Skin of body (tissue), 2 donors: ENCODE results near the gene SRRM2. TPM values are rescaled to one million over a fixed set of nuclear protein-coding genes. Genes with fewer than 3 reads are reported as not detected.

Experiments used
- DNase-seq: peaks from one replicate; lab custom pipeline; 2025; lab: John Stamatoyannopoulos, UW
- total RNA-seq: library from RNA; depleted of rRNA; stranded (reverse); fragments of >200 nt; gene quantifications from one replicate; pipeline ENCODE4 v1.2.3, GENCODE V29; 2014

SRRM2 gene
- total RNA-seq = 234 TPM

GRCh38 chr16:2752035-2752849 lies at the start of gene SRRM2:
TSS of gene SRRM2 (plus strand) at chr16:2752638. CDS start at chr16:2756365, 3,727 bp downstream.
- DNase-seq = peak; percentile 98

- no peak for DNase-seq
Observed at GRCh38 chr16:2702871-2703745, 49.3 kb upstream of the SRRM2 start.

GRCh38 chr16:2704166-2704982 lies 48.1 kb upstream of the SRRM2 start:
- DNase-seq = no peak

- no peak for DNase-seq
Observed at GRCh38 chr16:2704983-2705275, 47.5 kb upstream of the SRRM2 start.

- DNase-seq = no peak
Observed at GRCh38 chr16:2705351-2705750, 47.1 kb upstream of the SRRM2 start.

GRCh38 chr16:2706085-2706484 lies 46.4 kb upstream of the SRRM2 start:
- DNase-seq = no peak

- no peak for DNase-seq
Observed at GRCh38 chr16:2706611-2707311, 45.7 kb upstream of the SRRM2 start.

GRCh38 chr16:2707368-2708289 lies 44.8 kb upstream of the SRRM2 start:
- no peak for DNase-seq

- DNase-seq = no peak
Observed at GRCh38 chr16:2708290-2708639, 44.2 kb upstream of the SRRM2 start.

- DNase-seq = no peak
Observed at GRCh38 chr16:2708955-2709587, 43.4 kb upstream of the SRRM2 start.

- no peak for DNase-seq
Observed at GRCh38 chr16:2709588-2709984, 42.9 kb upstream of the SRRM2 start.

- DNase-seq = no peak
Observed at GRCh38 chr16:2710021-2710710, 42.3 kb upstream of the SRRM2 start.

GRCh38 chr16:2710711-2711231 lies 41.7 kb upstream of the SRRM2 start:
- no peak for DNase-seq

GRCh38 chr16:2711370-2712062 lies 40.9 kb upstream of the SRRM2 start:
- DNase-seq = no peak

- no peak for DNase-seq
Observed at GRCh38 chr16:2712063-2712441, 40.4 kb upstream of the SRRM2 start.

GRCh38 chr16:2712546-2712945 lies 39.9 kb upstream of the SRRM2 start:
- no peak for DNase-seq

GRCh38 chr16:2713523-2713922 lies 38.9 kb upstream of the SRRM2 start:
- DNase-seq = no peak
